GM18499 (cell line): Measurements from ENCODE around the gene SH2D3C.
A peak's percentile ranks its signal among the peaks of the same experiment; 100 is the strongest.

Experiments used
- ATAC-seq: cut with Tn5 transposase; IDR thresholded peaks from one replicate; pipeline ENCODE4 v1.9.1; 2021; ENCODE audit warnings: moderate number of reproducible peaks; ENCODE audit not compliant: insufficient read depth, unreplicated experiment

Gene SH2D3C

GRCh38 chr9:127749090-127749787 is 29.2 kb downstream of the SH2D3C start:
- ATAC-seq: no peak

- ATAC-seq: no peak
These were observed 31.4 kb downstream of the SH2D3C start for GRCh38 chr9:127746959-127747569.

GRCh38 chr9:127744398-127745110 is 33.9 kb downstream of the SH2D3C start:
- no peak for ATAC-seq

- ATAC-seq: no peak
These were observed 35.9 kb downstream of the SH2D3C start for GRCh38 chr9:127742435-127743088.

- no peak for ATAC-seq
These were observed 36.5 kb downstream of the SH2D3C start for GRCh38 chr9:127741831-127742434.

- no peak for ATAC-seq
These were observed 38.7 kb downstream of the SH2D3C start for GRCh38 chr9:127739614-127740330.

GRCh38 chr9:127738666-127739065 is 39.8 kb downstream of the SH2D3C start:
- ATAC-seq: no peak

GRCh38 chr9:127735530-127736185 is 42.8 kb downstream of the SH2D3C start:
- no peak for ATAC-seq

- ATAC-seq: peak; percentile 47
These were observed 43.5 kb downstream of the SH2D3C start, which contains the start of gene TOR2A for GRCh38 chr9:127734747-127735529. TOR2A (minus strand) TSS chr9:127735294; CDS start chr9:127735270, 24 bp downstream.

- no peak for ATAC-seq
These were observed 44.2 kb downstream of the SH2D3C start for GRCh38 chr9:127734247-127734746.

GRCh38 chr9:127733614-127734013 is 44.9 kb downstream of the SH2D3C start:
- ATAC-seq: no peak

- ATAC-seq: no peak
These were observed 46.0 kb downstream of the SH2D3C start for GRCh38 chr9:127732444-127732843.

- no peak for ATAC-seq
These were observed 46.5 kb downstream of the SH2D3C start for GRCh38 chr9:127731938-127732337.

- no peak for ATAC-seq
These were observed 47.6 kb downstream of the SH2D3C start for GRCh38 chr9:127730799-127731410.

- ATAC-seq: no peak
These were observed 48.2 kb downstream of the SH2D3C start for GRCh38 chr9:127730262-127730661.

GRCh38 chr9:127729522-127730256 is 48.8 kb downstream of the SH2D3C start:
- ATAC-seq: no peak

GRCh38 chr9:127728808-127729207 is 49.7 kb downstream of the SH2D3C start:
- ATAC-seq: no peak
